K562 (cell line): ENCODE measurements around the gene CRIP1. TPM values are rescaled to one million over a fixed set of nuclear protein-coding genes. Genes with fewer than 3 reads are reported as not detected.

Source experiments
- ATAC-seq: fragments of 200-7000 bp; cut with Tn5 transposase; 3 replicates; pipeline ENCODE4 v1.9.1; 2020; ENCODE audit warnings: moderate library complexity
- BruUV-seq: library from RNA; stranded (reverse); fragments of 400-500 nt; replicated peaks from 2 replicates; lab custom pipeline; 2021; lab: Mats Ljungman, UMichigan
- CTCF ChIA-PET: fragments of 300-600 bp; formaldehyde crosslinking; extraction: SDS; loops from one replicate; lab custom pipeline; 2021; ENCODE audit warnings: low intra/inter-chr PET ratio; lab: Yijun Ruan, JAX
- POLR2A ChIA-PET: fragments of 300-600, 350-650 bp; sonication (Branson Sonifier 250); formaldehyde crosslinking; extraction: SDS; loops from one replicate; lab custom pipeline; 2021; ENCODE audit warnings: antibody characterized with exemption, inconsistent platforms; lab: Yijun Ruan, JAX
- DNase-seq, 4 experiments: peaks; one replicate each; pipeline versions ENCODE4 v3.0.0 to v3.0.0-alpha.2; 2011 to 2018; ENCODE audit warnings: low spot score in 3 of 4, mixed read lengths in 3 of 4; ENCODE audit errors: extremely low read depth in 1 of 4
- FAIRE-seq: peaks from 2 replicates; lab custom pipeline; 2011; peaks lifted over from hg19 to GRCh38; lab: Jason Lieb, UNC
- H2AFZ ChIP-seq: 2 replicates; pipeline ENCODE4 v1.6.0; 2011; ENCODE audit warnings: low read depth, low read length, control low read depth, inconsistent platforms
- H3K27ac ChIP-seq: fragments of 200-600 bp; 3 replicates; pipeline ENCODE4 v1.8.0; 2011; ENCODE audit warnings: low read depth, mild to moderate bottlenecking, control low read depth, inconsistent platforms, low read length, moderate library complexity, mixed read lengths; ENCODE audit errors: extremely low read depth
- H3K27me3 ChIP-seq, 2 experiments: fragments of 300-600 bp in 1 of 2; 2 replicates in 1 of 2; 3 replicates in 1 of 2; pipeline versions ENCODE4 v1.6.0 to v1.8.0; 2011; ENCODE audit warnings: inconsistent platforms in 2 of 2, low read length in 2 of 2, mild to moderate bottlenecking in 1 of 2, mixed read lengths in 1 of 2, moderate library complexity in 1 of 2; ENCODE audit not compliant: control insufficient read depth in 2 of 2, insufficient read depth in 2 of 2
- H3K36me3 ChIP-seq: fragments of 300-600 bp; 3 replicates; pipeline ENCODE4 v1.8.0; 2011; ENCODE audit warnings: mild to moderate bottlenecking, low read length, inconsistent platforms; ENCODE audit not compliant: control insufficient read depth, insufficient read depth
- H3K4me1 ChIP-seq, 2 experiments: fragments of 200-600 bp in 1 of 2; replicated peaks in 1 of 2; 2 replicates in 1 of 2; 3 replicates in 1 of 2; pipeline versions ENCODE4 v1.5.1 to v1.8.0; 2011; ENCODE audit warnings: inconsistent platforms in 2 of 2, low read length in 2 of 2, mild to moderate bottlenecking in 1 of 2, mixed read lengths in 1 of 2, moderate library complexity in 1 of 2; ENCODE audit not compliant: control insufficient read depth in 2 of 2, insufficient read depth in 2 of 2
- H3K4me2 ChIP-seq: 2 replicates; pipeline ENCODE4 v1.6.1; 2011; ENCODE audit warnings: low read length, control low read depth, inconsistent platforms, mixed read lengths; ENCODE audit not compliant: insufficient read depth
- H3K4me3 ChIP-seq: fragments of 200-600 bp; sonication (generic), shearing (Covaris generic); 2 replicates; pipeline ENCODE4 v1.5.1; 2016; ENCODE audit warnings: control low read depth, inconsistent platforms
- H3K79me2 ChIP-seq: fragments of 200-600 bp; 3 replicates; pipeline ENCODE4 v1.8.0; 2011; ENCODE audit warnings: low read length, inconsistent platforms; ENCODE audit not compliant: control insufficient read depth, insufficient read depth
- H3K9ac ChIP-seq, 2 experiments: 2 replicates each; pipeline versions ENCODE4 v1.6.0 to v1.6.1; 2011; ENCODE audit warnings: low read depth in 2 of 2, low read length in 2 of 2, control low read depth in 1 of 2, inconsistent platforms in 1 of 2, mild to moderate bottlenecking in 1 of 2, mixed read lengths in 1 of 2; ENCODE audit not compliant: insufficient read depth in 1 of 2
- H3K9me1 ChIP-seq: one replicate; pipeline ENCODE4 v1.6.0; 2011; ENCODE audit warnings: inconsistent platforms, mild to moderate bottlenecking, low read length, moderate library complexity; ENCODE audit not compliant: control insufficient read depth, insufficient read depth
- H3K9me3 ChIP-seq: replicated peaks from 2 replicates; pipeline ENCODE4 v1.5.1; 2011; ENCODE audit warnings: low read depth, low read length, inconsistent platforms; ENCODE audit not compliant: control insufficient read depth, insufficient read depth
- H4K20me1 ChIP-seq: replicated peaks from 2 replicates; pipeline ENCODE4 v1.6.1; 2011; ENCODE audit warnings: low read length, inconsistent platforms, mixed read lengths; ENCODE audit not compliant: control insufficient read depth, insufficient read depth
- MNT ChIP-seq, 2 experiments: fragments of 450-650 bp; conservative IDR thresholded peaks; 2 replicates each; pipeline ENCODE4 v1.6.1; 2017; ENCODE audit warnings: mild to moderate bottlenecking in 2 of 2, moderate library complexity in 2 of 2
- RBM14 ChIP-seq: fragments of 200-400 bp; formaldehyde crosslinking; IDR thresholded peaks from 2 replicates; pipeline ENCODE4 v1.6.1; 2018; ENCODE audit warnings: low read depth, mild to moderate bottlenecking, low read length, moderate library complexity, borderline replicate concordance; ENCODE audit not compliant: insufficient read depth
- WGBS: fragments of 100-300 bp; shearing (Covaris generic); methylation state at CpG from one replicate; pipeline ENCODE4 v1.1.6; 2016; ENCODE audit warnings: low coverage, mixed read lengths; ENCODE audit not compliant: insufficient coverage; ENCODE audit errors: missing lambda C conversion rate; 5-methylcytosine and 5-hydroxymethylcytosine counted together
- in situ Hi-C: fragments of 300-500 bp; cut with MboI; formaldehyde crosslinking; loops from 4 replicates; pipeline ENCODE4 v1.15.0; 2018; ENCODE audit warnings: inconsistent platforms, mixed read lengths
- intact Hi-C: fragments of 100-400 bp; cut with micrococcal nuclease; formaldehyde crosslinking; loops from 2 replicates; pipeline ENCODE4 v1.14.2; 2022
- polyA plus RNA-seq, 8 experiments: library from polyadenylated mRNA; depleted of rRNA in 4 of 8; stranded (reverse) in 5 of 8; unstranded in 3 of 8; fragments of >200 nt; fragmentation: Nextera tagmentation in 2 of 8; fragmentation: Illumina TruSeq in 1 of 8; extraction: Ambion mirVana in 2 of 8; extraction: Trizol in 1 of 8; gene quantifications; 2 replicates each; pipeline versions ENCODE4 v1.2.1 to v1.2.3, GENCODE V29; 2011 to 2014; ENCODE audit warnings: inconsistent platforms in 1 of 8, missing spikeins in 1 of 8
- total RNA-seq, 7 experiments: library from RNA; depleted of rRNA in 6 of 7; stranded (reverse); fragments of >200 nt in 6 of 7; fragmentation: Illumina TruSeq in 2 of 7; extraction: Trizol in 2 of 7; gene quantifications; 2 replicates each; pipeline versions ENCODE4 v1.2.1 to v1.2.3, GENCODE V29; 2011 to 2021; ENCODE audit warnings: low replicate concordance in 1 of 7
- TF ChIP-seq, protein P1 (sequence below): fragments of 450-650 bp; IDR thresholded peaks from 2 replicates; pipeline ENCODE4 v1.6.1; 2016; ENCODE audit warnings: low read depth
- TF ChIP-seq, protein P2 (sequence below), 3 experiments: fragments of 200-800 bp in 1 of 3; fragments of 250-450 bp in 1 of 3; fragments of 450-650 bp in 1 of 3; sonication (Bioruptor Pico) in 1 of 3; sonication (Bioruptor generic) in 1 of 3; formaldehyde crosslinking in 1 of 3; IDR thresholded peaks; 2 replicates each; pipeline versions ENCODE4 v1.6.1 to v1.8.0; 2016 to 2022; ENCODE audit warnings: mild to moderate bottlenecking in 2 of 3, missing genetic modification characterization in 2 of 3, missing compliant biosample characterization in 1 of 3, moderate library complexity in 1 of 3

CRIP1 gene
- total and polyA plus RNA-seq, 9 of the 15 experiments (the other 6 are each of a cell fraction or from before 2014, with no cell fraction given): 0.11 to 0.58 (median 0.14) TPM; not detected in 6

GRCh38 chr14:105449276-105450122, 37.2 kb upstream of the CRIP1 start:
- 98% methylated on average over 9 of the region's 47 CpGs for WGBS
- DNase-seq (no peak), FAIRE-seq (no peak), ATAC-seq (no peak)
- Histone ChIP-seq H3K79me2 (0 out of 3 replicates have a peak, but pooled peaks cover 5% of the 10 kb centered on the region), H4K20me1 (no peaks in the 10 kb centered on the region), H2AFZ (no peak overlapping the region), H3K27me3 (no peaks in the 10 kb centered on the region), H3K9me1 (no peaks in the 10 kb centered on the region), H3K4me2 (no peak overlapping the region), H3K4me3 (no peak overlapping the region), H3K4me1 (peaks cover 0 to 51% of the 10 kb centered on the region in 2 experiments; a peak in 2 of 5 replicates), H3K9ac (no peak overlapping the region), H3K27ac (no peak overlapping the region), H3K36me3 (peaks cover 57% of the 10 kb centered on the region; the same call in 1 of the 3 replicates), H3K9me3 (no peaks in the 10 kb centered on the region)
- intact Hi-C loops (loop anchor here (5.0 kb wide), 1 partner anchor 38 kb away; the partner anchor contains the start of gene CRIP1), in situ Hi-C loops (no loop called here)
- ChIA-PET POLR2A (no interaction called here), CTCF (interaction anchor here (1.4 kb wide), 1 partner anchor 79 kb away, joined by 4 read pairs; no protein-coding TSS in a partner anchor)
- BruUV-seq: no TSS peak
- TF ChIP-seq, protein P1, sequence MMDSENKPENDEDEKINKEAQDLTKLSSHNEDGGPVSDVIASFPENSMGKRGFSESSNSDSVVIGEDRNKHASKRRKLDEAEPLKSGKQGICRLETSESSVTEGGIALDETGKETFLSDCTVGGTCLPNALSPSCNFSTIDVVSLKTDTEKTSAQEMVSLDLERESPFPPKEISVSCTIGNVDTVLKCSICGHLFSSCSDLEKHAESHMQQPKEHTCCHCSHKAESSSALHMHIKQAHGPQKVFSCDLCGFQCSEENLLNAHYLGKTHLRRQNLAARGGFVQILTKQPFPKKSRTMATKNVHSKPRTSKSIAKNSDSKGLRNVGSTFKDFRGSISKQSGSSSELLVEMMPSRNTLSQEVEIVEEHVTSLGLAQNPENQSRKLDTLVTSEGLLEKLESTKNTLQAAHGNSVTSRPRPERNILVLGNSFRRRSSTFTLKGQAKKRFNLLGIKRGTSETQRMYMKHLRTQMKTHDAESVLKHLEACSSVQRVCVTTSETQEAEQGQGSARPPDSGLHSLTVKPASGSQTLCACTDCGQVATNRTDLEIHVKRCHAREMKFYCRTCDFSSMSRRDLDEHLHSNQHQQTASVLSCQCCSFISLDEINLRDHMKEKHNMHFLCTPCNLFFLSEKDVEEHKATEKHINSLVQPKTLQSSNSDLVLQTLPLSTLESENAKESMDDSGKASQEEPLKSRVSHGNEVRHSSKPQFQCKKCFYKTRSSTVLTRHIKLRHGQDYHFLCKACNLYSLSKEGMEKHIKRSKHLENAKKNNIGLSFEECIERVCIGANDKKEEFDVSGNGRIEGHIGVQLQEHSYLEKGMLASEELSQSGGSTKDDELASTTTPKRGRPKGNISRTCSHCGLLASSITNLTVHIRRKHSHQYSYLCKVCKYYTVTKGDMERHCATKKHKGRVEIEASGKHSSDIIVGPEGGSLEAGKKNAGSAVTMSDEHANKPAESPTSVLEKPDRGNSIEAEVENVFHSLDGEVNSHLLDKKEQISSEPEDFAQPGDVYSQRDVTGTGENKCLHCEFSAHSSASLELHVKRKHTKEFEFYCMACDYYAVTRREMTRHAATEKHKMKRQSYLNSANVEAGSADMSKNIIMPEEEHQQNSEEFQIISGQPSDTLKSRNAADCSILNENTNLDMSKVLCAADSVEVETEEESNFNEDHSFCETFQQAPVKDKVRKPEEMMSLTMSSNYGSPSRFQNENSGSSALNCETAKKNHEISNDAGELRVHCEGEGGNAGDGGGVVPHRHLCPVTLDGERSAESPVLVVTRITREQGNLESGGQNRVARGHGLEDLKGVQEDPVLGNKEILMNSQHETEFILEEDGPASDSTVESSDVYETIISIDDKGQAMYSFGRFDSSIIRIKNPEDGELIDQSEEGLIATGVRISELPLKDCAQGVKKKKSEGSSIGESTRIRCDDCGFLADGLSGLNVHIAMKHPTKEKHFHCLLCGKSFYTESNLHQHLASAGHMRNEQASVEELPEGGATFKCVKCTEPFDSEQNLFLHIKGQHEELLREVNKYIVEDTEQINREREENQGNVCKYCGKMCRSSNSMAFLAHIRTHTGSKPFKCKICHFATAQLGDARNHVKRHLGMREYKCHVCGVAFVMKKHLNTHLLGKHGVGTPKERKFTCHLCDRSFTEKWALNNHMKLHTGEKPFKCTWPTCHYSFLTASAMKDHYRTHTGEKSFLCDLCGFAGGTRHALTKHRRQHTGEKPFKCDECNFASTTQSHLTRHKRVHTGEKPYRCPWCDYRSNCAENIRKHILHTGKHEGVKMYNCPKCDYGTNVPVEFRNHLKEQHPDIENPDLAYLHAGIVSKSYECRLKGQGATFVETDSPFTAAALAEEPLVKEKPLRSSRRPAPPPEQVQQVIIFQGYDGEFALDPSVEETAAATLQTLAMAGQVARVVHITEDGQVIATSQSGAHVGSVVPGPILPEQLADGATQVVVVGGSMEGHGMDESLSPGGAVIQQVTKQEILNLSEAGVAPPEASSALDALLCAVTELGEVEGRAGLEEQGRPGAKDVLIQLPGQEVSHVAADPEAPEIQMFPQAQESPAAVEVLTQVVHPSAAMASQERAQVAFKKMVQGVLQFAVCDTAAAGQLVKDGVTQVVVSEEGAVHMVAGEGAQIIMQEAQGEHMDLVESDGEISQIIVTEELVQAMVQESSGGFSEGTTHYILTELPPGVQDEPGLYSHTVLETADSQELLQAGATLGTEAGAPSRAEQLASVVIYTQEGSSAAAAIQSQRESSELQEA: no peak
- TF ChIP-seq, protein P2, sequence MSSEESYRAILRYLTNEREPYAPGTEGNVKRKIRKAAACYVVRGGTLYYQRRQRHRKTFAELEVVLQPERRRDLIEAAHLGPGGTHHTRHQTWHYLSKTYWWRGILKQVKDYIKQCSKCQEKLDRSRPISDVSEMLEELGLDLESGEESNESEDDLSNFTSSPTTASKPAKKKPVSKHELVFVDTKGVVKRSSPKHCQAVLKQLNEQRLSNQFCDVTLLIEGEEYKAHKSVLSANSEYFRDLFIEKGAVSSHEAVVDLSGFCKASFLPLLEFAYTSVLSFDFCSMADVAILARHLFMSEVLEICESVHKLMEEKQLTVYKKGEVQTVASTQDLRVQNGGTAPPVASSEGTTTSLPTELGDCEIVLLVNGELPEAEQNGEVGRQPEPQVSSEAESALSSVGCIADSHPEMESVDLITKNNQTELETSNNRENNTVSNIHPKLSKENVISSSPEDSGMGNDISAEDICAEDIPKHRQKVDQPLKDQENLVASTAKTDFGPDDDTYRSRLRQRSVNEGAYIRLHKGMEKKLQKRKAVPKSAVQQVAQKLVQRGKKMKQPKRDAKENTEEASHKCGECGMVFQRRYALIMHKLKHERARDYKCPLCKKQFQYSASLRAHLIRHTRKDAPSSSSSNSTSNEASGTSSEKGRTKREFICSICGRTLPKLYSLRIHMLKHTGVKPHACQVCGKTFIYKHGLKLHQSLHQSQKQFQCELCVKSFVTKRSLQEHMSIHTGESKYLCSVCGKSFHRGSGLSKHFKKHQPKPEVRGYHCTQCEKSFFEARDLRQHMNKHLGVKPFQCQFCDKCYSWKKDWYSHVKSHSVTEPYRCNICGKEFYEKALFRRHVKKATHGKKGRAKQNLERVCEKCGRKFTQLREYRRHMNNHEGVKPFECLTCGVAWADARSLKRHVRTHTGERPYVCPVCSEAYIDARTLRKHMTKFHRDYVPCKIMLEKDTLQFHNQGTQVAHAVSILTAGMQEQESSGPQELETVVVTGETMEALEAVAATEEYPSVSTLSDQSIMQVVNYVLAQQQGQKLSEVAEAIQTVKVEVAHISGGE (CRISPR knock-in tag; IDR thresholded peaks at IDR 0.05): no peak
- no peak for TF ChIP-seq RBM14
- TF ChIP-seq MNT (conservative IDR thresholded peaks at IDR 0.05): no peak
